ENCODE data around the gene WEE1.

The WEE1 gene

GRCh38 chr11:9567401-9567800 lies 6.1 kb upstream of the WEE1 start:
- peaks cover 54% of the 10 kb centered on the region for H3K4me1 ChIP-seq (ENCODE audit: insufficient read depth, low read length)
- peak overlapping the region; percentile 60; the same call in 1 of the 2 replicates for H3K9ac ChIP-seq (ENCODE audit: low read depth, low read length)
- H3K27ac ChIP-seq (ENCODE audit: low read depth, low read length) = peak overlapping the region; percentile 83
- H3K9me3 ChIP-seq (ENCODE audit: insufficient read depth, low read depth, low read length) = no peaks in the 10 kb centered on the region
- H3K36me3 ChIP-seq (ENCODE audit: insufficient read depth, low read length) = no peaks in the 10 kb centered on the region
- H3K27me3 ChIP-seq (ENCODE audit: insufficient read depth, low read length) = no peaks in the 10 kb centered on the region
- 95% methylated on average over 5 of the region's 5 CpGs for WGBS
- no peak overlapping the region for H3K4me3 ChIP-seq (ENCODE audit: low read length)

DNA sequence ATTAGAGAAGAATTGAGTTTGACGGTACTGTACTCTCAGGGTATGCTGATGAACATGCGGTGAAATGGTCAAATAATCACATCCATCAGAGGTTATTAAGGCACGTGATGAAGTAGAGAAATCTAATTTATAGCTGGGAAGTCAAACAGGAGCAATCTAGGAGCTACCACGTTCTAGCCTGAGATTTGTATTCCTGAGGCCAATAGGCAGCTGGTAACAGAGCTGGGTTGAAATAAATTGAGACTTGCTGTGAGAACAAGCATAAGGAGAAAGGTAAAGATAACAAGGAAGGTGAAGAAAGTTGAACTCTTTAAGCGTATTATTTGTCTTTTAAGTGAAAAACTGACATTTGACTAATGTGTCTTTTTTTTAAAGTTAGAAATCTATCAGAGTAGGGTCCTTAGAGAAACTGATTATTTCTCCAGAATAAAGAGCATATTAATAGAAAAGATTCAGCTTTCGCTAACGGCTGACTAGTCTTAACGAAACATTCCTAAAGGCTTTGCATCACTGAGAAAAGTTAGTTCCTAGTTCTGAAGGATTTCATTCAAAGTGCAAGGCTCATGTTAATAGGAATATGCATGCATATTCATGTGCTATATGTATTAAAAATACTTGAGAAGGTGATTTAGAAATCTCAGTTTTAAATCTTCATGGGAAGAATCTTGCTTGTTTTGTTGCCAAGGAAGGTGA lies 5.2 kb upstream of the WEE1 start:
- WGBS = 67% methylated on average over 8 of the region's 8 CpGs
- Histone ChIP-seq H3K36me3 (ENCODE audit: insufficient read depth, low read length) (no peaks in the 10 kb centered on the region), H3K27me3 (ENCODE audit: insufficient read depth, low read length) (no peaks in the 10 kb centered on the region), H3K9ac (ENCODE audit: low read depth, low read length) (peak overlapping the region; percentile 75), H3K27ac (ENCODE audit: low read depth, low read length) (peak overlapping the region; percentile 79), H3K4me1 (ENCODE audit: insufficient read depth, low read length) (peaks cover 54% of the 10 kb centered on the region), H3K4me3 (ENCODE audit: low read length) (peak overlapping the region; percentile 19; the same call in 1 of the 2 replicates), H3K9me3 (ENCODE audit: insufficient read depth, low read depth, low read length) (no peaks in the 10 kb centered on the region)

DNA sequence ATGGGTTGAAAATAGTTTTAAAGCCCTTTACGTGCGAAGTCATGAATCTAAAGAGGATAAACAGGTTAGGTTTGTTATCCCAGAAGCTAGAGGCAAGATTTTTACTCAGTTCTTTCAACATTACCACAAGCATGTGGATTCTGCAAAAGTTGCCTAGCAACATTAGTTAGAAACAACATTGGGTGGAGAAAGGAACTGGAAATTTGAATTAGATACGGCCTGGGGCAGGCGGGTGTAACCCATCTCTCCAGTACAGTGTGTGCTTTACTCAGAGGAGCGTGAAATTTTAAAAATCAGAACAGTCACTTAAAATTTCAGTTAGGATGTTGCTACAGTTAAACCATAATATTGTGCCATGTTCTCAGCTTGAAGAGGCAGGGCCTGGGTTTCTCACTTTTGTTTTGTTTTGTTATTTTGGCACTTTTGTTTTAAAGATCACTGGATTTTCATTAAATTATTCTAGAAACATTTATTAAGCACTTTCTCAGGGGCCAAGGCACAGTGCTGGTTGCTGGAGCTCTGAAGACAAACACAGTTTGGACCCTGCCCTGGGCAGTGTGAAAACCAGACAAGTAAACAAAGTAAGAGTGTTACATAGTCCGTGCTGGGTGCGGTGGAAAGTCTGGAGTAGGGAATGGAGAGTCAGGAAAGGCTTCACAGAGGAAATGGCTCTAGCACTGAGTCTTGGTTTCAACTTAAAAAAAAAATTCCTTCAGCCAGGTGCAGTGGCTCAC lies 4.4 kb upstream of the WEE1 start:
- peak overlapping the region; percentile 19; the same call in 1 of the 2 replicates for H3K4me3 ChIP-seq (ENCODE audit: low read length)
- H3K36me3 ChIP-seq (ENCODE audit: insufficient read depth, low read length) = no peaks in the 10 kb centered on the region
- WGBS = 34% methylated on average over 7 of the region's 7 CpGs
- peak overlapping the region; percentile 79 for H3K27ac ChIP-seq (ENCODE audit: low read depth, low read length)
- H3K9me3 ChIP-seq (ENCODE audit: insufficient read depth, low read depth, low read length) = no peaks in the 10 kb centered on the region
- peak overlapping the region; percentile 75 for H3K9ac ChIP-seq (ENCODE audit: low read depth, low read length)
- H3K4me1 ChIP-seq (ENCODE audit: insufficient read depth, low read length) = peaks cover 54% of the 10 kb centered on the region
- H3K27me3 ChIP-seq (ENCODE audit: insufficient read depth, low read length) = no peaks in the 10 kb centered on the region

- Histone ChIP-seq H3K36me3 (ENCODE audit: insufficient read depth, low read length) (no peaks in the 10 kb centered on the region), H3K27me3 (ENCODE audit: insufficient read depth, low read length) (no peaks in the 10 kb centered on the region), H3K9ac (ENCODE audit: low read depth, low read length) (peak overlapping the region; percentile 75), H3K27ac (ENCODE audit: low read depth, low read length) (peak overlapping the region; percentile 79), H3K4me3 (ENCODE audit: low read length) (no peak overlapping the region), H3K9me3 (ENCODE audit: insufficient read depth, low read depth, low read length) (no peaks in the 10 kb centered on the region), H3K4me1 (ENCODE audit: insufficient read depth, low read length) (peaks cover 54% of the 10 kb centered on the region)
- WGBS = 75% methylated on average over 5 of the region's 5 CpGs
Measured at GRCh38 chr11:9569588-9570164, 3.8 kb upstream of the WEE1 start.

- H3K36me3 ChIP-seq (ENCODE audit: insufficient read depth, low read length) = peaks cover 2% of the 10 kb centered on the region
- 83% methylated on average over 8 of the region's 9 CpGs for WGBS
- H3K27ac ChIP-seq (ENCODE audit: low read depth, low read length) = no peak overlapping the region
- H3K27me3 ChIP-seq (ENCODE audit: insufficient read depth, low read length) = no peaks in the 10 kb centered on the region
- no peak overlapping the region for H3K9ac ChIP-seq (ENCODE audit: low read depth, low read length)
- no peak overlapping the region for H3K4me3 ChIP-seq (ENCODE audit: low read length)
- no peaks in the 10 kb centered on the region for H3K9me3 ChIP-seq (ENCODE audit: insufficient read depth, low read depth, low read length)
- peaks cover 47% of the 10 kb centered on the region for H3K4me1 ChIP-seq (ENCODE audit: insufficient read depth, low read length)
Measured at GRCh38 chr11:9570313-9571025, 3.0 kb upstream of the WEE1 start.

GRCh38 chr11:9571071-9571762 lies 2.3 kb upstream of the WEE1 start:
- 84% methylated on average over 8 of the region's 8 CpGs for WGBS
- H3K4me1 ChIP-seq (ENCODE audit: insufficient read depth, low read length) = peaks cover 44% of the 10 kb centered on the region

GRCh38 chr11:9571763-9572115 lies 1.7 kb upstream of the WEE1 start:
- 0 out of 2 replicates have a peak overlapping the region, but pooled peaks have one; percentile 22 for H3K9ac ChIP-seq (ENCODE audit: low read depth, low read length)
- WGBS = 83% methylated on average over 6 of the region's 6 CpGs
- no peaks in the 10 kb centered on the region for H3K9me3 ChIP-seq (ENCODE audit: insufficient read depth, low read depth, low read length)
- H3K27ac ChIP-seq (ENCODE audit: low read depth, low read length) = no peak overlapping the region
- 0 out of 2 replicates have a peak overlapping the region, but pooled peaks have one; percentile 83 for H3K4me3 ChIP-seq (ENCODE audit: low read length)
- peaks cover 44% of the 10 kb centered on the region for H3K4me1 ChIP-seq (ENCODE audit: insufficient read depth, low read length)
- H3K36me3 ChIP-seq (ENCODE audit: insufficient read depth, low read length) = peaks cover 14% of the 10 kb centered on the region
- no peaks in the 10 kb centered on the region for H3K27me3 ChIP-seq (ENCODE audit: insufficient read depth, low read length)

More at GRCh38 chr11:9571071-9571762, 2.3 kb upstream of the WEE1 start:
- H3K27ac ChIP-seq (ENCODE audit: low read depth, low read length) = no peak overlapping the region
- H3K9me3 ChIP-seq (ENCODE audit: insufficient read depth, low read depth, low read length) = no peaks in the 10 kb centered on the region
- no peaks in the 10 kb centered on the region for H3K27me3 ChIP-seq (ENCODE audit: insufficient read depth, low read length)
- no peak overlapping the region for H3K4me3 ChIP-seq (ENCODE audit: low read length)
- no peak overlapping the region for H3K9ac ChIP-seq (ENCODE audit: low read depth, low read length)
- peaks cover 9% of the 10 kb centered on the region for H3K36me3 ChIP-seq (ENCODE audit: insufficient read depth, low read length)

- Histone ChIP-seq H3K4me1 (ENCODE audit: insufficient read depth, low read length) (peaks cover 47% of the 10 kb centered on the region), H3K9ac (ENCODE audit: low read depth, low read length) (peak overlapping the region; percentile 96), H3K27ac (ENCODE audit: low read depth, low read length) (peak overlapping the region; percentile 98), H3K36me3 (ENCODE audit: insufficient read depth, low read length) (peaks cover 35% of the 10 kb centered on the region), H3K4me3 (ENCODE audit: low read length) (peak overlapping the region; percentile 83), H3K27me3 (ENCODE audit: insufficient read depth, low read length) (no peaks in the 10 kb centered on the region), H3K9me3 (ENCODE audit: insufficient read depth, low read depth, low read length) (no peaks in the 10 kb centered on the region)
- WGBS = under 1% methylated on average over 122 of the region's 122 CpGs
Measured at GRCh38 chr11:9573775-9574621, 528 bp downstream of the WEE1 start.

DNA sequence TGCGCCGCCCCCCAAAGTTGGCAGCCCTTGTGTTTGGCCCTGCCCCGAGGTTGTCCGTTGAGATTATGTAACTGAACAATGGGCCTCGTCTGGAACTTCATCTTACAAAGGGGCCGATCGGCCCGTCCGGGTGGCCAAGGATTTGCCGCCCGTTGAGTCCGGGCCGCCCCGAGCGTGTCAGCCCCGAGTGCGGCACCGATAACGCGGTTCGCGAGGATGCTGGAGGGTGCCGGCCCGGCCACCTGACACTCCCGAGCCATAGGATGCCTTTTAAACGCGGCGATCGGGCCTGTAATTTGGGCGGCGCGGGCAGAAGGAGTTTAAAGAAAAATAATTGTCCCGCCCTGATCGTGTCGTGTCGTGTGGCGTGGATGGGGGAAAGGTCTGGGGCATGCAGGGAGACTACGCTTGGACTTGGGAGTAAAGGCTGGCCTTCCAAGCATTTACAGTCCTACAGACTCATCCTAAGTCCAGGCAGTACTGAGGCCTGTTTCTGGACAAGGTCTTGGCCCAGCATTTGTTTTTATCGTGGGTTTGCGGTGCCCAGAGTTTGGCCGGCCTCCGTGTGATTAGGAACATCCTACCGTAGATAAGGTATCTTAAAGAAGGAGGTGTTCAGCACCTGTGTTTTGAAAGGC lies 1.3 kb downstream of the WEE1 start:
- Histone ChIP-seq H3K9me3 (ENCODE audit: insufficient read depth, low read depth, low read length) (no peaks in the 10 kb centered on the region), H3K27ac (ENCODE audit: low read depth, low read length) (peak overlapping the region; percentile 98), H3K27me3 (ENCODE audit: insufficient read depth, low read length) (no peaks in the 10 kb centered on the region), H3K9ac (ENCODE audit: low read depth, low read length) (peak overlapping the region; percentile 96), H3K4me1 (ENCODE audit: insufficient read depth, low read length) (peaks cover 40% of the 10 kb centered on the region), H3K4me3 (ENCODE audit: low read length) (peak overlapping the region; percentile 83), H3K36me3 (ENCODE audit: insufficient read depth, low read length) (peaks cover 43% of the 10 kb centered on the region)
- WGBS = under 1% methylated on average over 43 of the region's 43 CpGs

Measured in HUES64 (cell line).